Renal pelvis (tissue), 4 donors: Measurements from ENCODE around the gene APC. TPM values are rescaled to one million over a fixed set of nuclear protein-coding genes. Genes with fewer than 3 reads are reported as not detected.
"Not testable (repeated sequence)": the region's sequence is repeated elsewhere in the genome, so short reads cannot be mapped to it uniquely, and the experiment has no call there.

Experiments used
- DNase-seq: peaks from one replicate; pipeline ENCODE4 v3.0.0-alpha.2; 2013
- polyA plus RNA-seq, 3 donors: library from polyadenylated mRNA; unstranded; fragments of 120-200 nt; gene quantifications; one replicate each; pipeline ENCODE4 v1.2.1, GENCODE V29; 2013; ENCODE audit not compliant: insufficient read length in 3 of 3

The APC gene
- polyA plus RNA-seq, 3 donors: 30.7 to 32.1 (median 32.0) TPM

DNA sequence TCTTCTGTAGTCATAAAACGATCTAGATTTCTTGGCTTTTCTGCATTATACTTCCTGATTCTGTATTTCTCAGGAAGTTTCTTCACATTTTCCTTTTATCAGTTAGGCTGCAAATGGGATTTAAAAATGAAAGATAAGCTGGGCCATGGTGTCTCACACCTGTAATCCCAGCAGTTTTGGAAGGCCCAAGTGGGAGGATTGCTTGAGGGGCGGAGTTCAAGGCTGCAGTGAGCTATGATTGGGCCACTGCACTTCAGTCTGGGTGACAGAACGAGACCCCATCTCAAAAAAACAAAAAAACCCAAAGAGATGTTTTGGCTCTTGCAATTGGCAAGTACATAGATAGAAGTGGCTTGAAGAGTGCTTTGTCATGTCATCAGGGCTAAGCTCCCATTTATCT, 26.2 kb upstream of the APC start:
- no peak for DNase-seq

DNA sequence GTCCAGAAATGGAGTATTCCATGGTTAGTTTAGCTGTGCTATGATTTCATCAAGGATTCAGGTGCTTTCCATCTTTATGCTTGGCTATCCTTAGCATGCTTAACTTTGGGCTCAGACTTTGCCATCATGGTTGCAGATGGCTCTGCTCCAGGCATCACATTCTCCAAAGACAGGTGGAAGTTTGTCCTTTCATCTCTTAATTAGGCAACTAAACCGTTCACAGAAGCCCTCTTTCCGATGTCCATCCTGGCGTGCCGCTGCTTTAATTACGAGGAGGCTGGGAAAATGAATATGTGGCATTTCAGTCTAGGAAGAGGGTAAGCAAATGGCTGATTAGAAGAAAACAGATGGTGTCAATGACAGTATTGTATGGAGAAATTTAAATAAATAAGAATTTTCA, 24.5 kb upstream of the APC start:
- no peak for DNase-seq

DNA sequence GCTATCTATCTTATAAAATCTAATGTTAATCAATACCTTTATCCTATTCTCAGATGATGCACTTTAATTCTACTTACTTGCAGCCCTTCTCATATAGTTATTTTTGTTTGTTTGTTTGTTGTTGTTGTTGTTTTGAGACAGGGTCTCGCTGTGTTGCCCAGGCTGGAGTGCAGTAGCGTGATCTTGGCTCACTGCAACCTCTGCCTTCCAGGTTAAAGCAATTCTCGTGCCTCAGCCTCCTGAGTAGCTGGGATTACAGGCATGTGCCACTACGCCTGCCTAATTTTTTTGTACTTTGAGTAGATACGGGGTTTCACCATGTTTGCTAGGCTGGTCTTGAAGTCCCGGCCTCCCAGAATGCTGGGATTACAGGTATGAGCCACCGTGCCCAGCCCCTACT, 20.8 kb upstream of the APC start:
- DNase-seq: not testable (repeated sequence)

DNA sequence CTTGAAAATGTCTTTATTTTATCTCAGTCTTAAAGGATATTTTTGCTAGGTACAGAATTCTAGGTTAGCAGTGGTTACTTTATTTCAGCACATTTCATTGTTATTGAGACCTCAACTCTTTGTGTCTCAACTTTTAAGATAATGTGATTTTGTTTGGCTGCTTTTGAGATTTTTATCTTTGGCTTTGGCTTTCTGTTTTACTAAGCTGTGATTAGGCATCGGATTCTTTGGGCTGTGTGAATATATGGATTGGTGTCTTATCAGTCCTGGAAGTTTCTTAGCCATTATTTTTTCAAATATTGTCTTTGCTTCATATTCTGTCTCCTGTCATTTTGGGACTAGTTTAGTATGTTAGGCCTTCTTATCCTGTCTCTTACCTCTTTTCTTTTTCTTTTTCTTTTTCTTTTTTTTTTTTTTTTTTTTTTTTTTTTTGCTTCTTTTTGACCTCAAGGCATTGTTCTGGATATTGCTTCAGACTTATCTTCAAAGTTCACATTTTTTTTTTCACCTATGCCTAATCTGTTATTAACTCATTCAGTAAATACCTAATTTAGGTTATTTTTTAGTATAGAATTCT, 20.1 kb upstream of the APC start:
- no peak for DNase-seq

DNA sequence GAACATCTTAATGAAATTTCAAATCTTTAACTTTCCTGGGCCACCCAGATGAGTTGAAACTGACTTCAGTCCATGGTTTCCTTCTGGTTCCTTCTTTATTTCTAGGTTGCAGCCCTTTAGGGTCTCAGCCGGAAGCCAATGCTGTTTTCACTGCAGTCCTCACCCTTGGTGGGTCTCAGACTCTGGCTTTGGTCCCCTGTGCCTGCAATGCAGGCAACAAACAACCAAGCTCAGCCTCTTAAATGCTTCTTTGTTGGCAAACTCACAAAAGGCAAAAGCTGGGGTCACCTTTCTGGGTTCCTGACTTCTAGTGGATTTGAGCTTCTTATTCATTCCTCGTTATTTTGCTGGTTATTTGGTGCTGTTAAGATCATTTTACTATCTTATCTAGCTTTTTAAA, 19.3 kb upstream of the APC start:
- DNase-seq: no peak

DNA sequence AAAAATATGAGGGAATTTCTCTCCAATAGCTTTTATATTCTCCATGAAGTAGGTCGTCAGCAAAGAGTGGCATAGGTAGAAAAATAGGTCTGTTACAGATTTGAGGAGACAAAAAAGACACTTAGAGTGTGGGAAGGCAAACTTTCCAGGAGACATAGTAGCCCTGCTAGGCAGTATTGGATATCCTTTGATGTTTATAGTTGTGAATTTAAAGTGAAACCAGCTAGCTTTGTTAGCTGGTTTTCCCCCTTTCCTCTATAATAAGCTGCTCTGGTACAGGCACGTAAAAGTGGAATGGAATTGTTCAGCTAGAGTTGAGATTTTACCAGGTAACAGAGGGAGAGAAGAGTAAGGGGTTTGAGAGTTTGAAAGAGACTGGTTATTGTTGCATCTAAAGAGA, 17.1 kb upstream of the APC start:
- no peak for DNase-seq

DNA sequence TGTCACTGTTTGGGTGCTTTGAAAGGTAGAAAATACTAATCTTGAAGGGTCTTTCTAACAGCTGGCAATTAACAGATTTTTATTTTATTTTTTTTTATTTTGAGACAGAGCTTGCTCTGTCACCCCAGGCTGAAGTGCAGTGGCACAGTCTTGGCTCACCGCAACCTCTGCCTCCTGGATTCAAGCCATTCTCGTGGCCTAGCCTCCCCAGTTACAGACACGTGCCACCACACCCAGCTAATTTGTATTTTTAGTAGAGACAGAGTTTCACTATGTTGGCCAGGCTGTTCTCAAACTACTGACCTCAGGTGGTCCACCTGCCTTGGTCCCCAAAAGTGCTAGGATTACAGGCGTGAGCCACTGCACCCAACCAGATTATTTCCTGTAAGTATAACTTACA, 12.8 kb upstream of the APC start:
- DNase-seq: no peak

DNA sequence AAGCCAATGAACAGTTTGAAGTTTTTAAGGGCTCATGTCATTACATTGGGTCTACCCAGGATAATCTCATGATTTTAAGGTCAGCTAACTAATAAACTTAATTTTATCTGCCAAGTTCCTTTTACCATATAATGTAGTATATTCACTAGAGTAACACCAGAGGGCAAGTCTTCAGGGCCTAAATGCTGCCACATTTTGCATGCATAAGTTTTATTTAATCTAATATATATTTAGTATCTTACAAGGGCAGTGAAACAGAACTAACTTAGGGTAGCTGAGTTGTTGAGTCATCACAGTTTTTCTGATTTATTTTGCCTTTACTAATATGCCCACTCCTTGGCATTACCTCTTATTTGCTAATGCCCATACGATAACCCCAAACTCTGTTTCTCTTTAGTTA, 8.1 kb upstream of the APC start:
- DNase-seq: no peak

DNA sequence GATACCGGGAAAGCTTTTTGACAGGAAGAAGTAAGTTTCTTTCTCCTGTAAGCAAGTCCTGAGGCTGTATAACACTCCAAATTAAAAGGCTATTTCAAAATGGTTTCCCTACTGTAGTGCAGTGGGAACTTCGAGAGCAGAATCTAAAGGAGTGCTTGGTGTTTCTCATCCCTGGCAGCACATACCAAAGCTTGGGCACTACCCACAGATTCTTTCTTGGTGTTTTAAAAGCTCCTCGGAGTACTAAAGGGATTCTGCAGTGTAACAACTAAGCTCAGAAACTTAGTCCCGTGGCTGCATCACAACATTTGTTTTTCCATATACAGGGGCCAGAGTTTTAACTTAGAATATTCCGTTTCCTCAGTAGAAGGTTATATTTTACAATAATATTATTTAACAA, 5.6 kb upstream of the APC start:
- no peak for DNase-seq

DNA sequence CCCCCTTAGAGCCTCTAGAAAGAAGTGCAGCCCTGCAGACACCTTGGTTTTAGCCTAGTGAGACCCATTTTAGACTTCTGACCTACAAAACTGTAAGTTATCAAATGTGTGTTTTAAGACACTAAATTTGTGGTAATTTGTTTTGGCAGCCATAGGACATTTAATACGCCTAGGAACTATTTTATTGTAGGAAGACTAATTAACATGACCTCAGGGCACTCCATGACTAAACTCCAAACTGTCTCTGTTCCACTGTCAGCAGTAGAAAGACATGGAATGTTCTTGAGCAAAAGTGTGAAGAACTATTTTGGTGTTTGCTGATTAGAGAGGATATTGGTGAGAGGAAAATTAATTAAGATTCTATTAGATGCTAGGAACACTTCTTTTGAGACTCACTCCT, 4.1 kb upstream of the APC start:
- no peak for DNase-seq

DNA sequence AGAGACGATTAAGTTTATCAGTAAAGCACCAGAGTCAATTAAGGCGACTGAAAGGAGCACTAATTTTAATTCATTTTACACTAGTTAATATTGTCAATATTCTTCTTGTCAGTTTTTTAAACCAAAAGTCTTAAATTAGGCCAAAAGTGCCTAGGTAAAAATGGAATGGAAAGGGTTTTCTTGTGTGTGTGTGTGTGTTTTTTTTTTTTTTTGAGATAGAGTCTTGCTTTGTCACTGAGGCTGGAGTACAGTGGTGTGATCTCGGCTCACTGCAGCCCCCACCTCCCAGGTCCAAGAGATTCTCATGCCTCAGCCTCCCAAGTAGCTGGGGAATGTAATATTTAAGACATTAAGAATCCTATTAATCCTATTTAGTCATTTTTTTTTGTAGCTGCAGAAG, 3.1 kb upstream of the APC start:
- no peak for DNase-seq

DNA sequence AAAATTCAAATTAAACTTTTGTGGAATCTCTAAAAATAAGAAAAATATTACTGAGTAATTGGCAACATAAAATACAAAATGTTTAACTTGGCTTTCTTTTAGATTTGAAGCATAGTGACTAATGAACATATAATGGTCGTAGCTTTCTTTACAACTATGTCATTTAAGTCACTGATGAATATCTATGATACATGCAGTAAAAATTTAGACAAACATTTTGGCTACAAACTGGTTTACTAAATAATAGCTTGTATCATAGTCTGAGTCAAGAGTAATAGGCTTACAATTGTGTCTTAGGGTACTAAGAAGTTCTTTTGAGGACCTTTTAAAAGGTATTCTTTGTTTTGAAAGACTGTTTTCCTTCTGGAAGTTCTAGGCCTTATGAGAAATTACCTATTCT, 2.0 kb upstream of the APC start:
- no peak for DNase-seq

DNA sequence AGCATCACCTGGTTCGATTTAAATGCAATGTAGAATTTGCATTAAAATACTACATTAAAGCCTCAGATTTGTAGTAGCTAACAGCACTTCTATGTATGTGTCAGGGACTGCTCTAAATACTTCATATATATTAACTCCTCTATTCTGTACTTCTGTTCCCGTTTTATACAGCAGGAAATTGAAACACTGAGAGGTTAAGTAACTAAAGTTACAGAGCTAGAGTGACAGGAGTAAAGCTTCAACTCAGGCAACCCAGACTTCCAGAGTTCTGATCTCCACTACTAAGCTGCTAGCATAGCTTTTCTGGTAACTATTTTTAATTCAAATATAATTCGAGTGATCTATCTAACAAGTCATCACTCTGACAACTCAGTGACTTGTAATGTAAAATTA, 619 bp upstream of the APC start:
- DNase-seq: no peak

DNA sequence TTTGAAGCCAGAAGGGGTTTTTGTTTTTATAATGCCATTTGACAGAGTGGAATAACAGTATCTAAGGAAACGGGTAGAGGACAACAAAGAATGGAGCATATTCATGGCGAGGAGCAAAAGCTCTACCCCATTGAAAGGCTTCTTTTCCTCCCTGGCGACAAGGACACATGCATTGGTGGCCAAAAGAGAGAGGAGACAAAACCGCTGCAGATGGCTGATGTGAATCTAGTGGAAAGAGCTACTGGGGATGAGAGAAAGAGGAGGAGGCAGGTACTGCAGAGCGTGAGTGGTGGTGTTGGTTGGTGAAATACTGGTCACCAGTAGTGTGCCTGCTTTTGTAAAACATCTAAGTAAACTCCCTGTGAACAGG, 491 bp downstream of the APC start:
- no peak for DNase-seq

DNA sequence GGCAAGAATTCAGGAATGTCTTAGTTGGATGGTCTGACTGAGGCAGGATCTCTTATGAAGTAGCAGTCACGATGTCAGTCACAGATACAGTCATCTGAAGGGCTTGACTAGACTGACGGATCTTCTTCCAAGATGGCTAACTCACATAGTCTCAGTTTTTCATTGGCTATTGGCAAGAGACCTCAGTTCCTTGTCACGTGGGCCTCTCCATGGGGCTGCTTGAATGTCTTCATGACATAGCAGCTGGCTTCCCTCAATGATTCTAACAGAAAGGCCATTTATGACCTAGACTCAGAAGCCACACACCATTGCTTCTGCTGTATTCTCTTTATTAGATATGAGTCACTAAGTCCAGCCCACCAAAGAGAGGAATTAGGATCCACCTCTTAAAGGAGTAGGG, 4.7 kb downstream of the APC start:
- no peak for DNase-seq

DNA sequence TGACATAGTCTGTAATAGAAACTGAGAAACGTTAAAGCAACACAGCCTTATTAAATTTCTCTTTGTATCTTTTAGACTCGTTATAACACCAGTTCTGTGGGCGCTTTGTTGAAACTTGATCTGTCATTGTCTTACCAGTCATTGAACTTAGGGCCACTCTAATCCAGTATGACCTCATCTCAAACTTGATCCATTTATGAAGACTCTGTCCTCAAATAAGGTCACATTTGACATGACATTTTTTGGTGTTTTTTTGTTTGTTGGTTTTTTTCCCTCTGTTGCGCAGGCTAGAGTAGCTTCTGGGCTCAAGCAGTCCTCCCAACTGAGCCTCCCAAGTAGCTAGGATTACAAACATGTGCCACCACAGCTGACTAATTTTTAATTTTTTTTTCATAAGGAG, 5.9 kb downstream of the APC start:
- no peak for DNase-seq

DNA sequence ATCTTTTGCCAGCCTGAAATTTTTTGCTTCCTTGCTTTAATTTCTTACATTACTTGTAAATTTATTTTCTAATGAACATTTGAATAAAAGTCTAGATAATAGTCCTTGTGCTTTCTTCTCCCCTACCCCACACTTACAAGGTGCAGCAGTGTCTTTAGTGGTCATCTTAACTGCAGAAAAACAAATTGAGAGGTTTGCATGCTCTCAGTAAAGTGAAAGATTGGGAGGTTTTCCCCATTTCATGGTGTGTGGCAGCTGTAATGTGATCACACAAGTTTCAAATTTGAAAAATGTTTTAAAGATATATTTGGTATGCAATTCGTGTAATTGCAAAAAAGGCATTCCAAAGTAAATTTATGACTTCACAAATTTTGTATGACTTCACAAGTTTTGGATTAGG, 14.7 kb downstream of the APC start:
- no peak for DNase-seq

DNA sequence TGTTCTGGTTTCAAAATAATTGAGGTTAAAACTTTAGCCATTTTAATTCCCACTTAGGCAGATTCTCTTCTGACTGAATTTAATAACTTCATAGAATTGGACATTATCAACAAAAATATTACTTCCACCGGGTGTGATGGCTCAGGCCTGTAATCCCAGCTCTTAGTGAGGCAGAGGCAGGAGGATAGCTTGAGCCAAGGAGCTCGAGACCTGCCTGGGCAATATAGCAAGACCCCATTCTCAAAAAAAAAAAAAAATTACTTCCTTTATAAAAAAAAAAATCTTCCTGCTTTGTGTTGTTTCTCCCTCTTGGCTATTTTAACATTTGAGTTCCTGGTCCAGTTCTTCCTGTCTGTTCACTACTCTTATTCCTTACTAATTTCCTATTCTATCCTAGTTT, 18.0 kb downstream of the APC start:
- DNase-seq: no peak

DNA sequence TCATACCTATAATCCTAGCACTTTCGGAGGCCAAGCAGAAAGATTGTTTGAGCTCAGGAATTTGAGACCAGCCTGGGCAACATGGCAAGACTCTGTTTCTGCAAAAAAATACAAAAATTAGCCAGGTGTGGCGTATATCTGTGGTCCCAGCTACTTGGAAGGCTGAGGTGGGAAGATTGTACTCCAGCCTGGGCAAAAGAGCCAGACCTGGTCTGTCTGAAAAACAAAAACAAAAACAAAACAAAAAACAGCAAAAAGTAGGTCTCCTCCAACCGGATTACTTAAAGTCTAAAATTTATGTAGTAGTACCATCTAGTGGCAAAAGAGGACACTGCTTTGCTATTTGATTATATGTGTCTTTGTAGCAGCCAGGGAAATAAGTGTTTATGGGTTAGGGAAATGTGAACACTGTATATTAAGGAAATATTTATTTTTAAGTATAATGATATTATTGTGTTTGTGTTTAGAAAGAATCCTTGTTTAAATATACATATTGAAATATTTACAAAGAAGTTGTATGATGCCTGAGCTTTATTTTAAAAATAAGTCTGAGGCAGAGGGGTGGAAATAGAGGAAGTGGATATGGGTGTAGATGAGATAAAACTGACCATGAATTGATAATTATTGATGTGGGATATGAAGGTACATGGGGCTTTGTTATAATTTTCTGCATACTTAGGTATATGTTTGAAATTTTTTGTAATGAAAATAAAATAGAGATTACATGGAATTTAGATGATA, 20.0 kb downstream of the APC start:
- DNase-seq: peak; percentile 60

DNA sequence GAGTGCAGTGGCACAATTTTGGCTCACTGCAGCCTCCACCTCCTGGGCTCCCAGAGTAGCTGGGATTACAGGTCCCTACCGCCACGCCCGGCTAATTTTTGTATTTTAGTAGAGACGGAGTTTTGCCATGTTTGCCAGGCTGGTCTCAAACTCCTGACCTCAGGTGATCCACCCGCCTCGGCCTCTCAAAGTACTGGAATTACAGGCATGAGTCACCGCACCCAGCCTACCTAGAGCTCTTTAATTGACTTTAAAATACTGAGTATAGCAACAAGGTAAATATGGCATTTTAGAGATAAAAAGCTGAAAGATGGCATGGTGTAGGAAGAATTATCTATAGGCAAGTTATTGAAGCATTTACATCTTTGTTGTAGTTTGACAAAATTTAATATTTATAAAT, 21.0 kb downstream of the APC start:
- DNase-seq: no peak

DNA sequence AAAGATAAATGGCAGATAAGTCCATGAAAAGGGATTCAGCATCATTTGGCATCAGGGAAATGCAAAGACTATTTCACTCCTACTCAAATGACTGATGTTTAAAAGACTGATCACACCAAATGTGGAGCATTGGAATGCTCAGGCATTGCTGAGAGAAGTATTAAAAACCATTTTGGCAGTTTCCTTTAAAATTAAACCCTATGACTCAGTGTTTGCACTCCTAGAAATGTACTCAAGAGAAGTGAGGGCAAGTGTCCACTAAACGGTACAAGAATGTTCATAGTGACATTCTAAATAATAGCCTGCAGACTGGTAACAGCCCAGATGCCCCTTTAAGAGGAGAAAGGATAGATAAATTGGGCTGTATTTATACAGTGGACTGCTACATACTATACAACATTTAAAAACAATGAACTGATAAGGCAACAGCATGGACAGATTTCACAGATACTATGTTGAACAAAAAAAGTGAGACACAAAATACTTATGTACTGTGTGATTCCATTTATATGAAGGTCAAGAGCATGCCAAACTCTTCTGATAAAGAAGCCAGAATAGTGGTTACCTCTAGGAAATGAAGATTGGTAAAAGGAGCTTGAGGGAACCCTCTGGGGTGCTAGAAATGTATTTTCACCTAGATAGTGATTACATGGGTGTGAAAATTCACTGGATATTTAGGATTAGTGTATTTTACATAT, 24.6 kb downstream of the APC start:
- no peak for DNase-seq

DNA sequence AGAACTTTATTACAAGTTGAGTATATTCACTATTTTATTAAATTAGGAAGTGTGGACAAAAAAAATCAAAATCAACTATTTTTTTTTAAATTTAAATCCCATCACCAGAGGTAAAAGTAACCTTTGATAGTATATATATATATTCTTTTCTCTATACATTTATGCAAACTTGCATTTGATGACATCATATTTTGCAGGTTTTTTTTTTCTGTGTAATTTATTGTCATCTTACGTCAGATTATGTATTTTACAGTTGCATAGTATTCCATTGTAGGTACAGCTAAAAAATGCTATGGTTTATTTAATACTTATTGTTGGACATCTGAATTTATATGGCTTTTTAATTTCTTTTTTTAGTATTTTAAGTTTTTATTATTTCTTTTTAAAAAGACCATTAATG, 25.5 kb downstream of the APC start:
- DNase-seq: no peak

DNA sequence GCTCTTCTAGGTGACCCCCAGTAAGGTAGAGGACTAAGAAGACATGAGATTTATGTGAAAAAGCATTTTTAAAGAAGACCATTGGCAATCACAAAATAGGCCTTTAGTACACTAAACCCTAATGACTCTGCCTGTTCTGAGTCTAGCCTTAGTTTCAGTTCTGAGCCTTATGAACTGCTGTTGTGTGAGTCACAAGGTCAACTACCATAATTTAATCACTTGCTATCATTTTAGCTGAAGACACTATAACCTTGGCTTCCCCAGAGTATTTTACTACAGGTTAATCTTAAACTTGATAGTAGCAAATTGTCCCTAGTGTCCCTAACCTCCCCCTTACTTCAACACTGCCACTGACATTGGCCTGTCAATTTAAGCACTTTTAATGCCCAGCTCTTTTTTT, 34.4 kb downstream of the APC start:
- DNase-seq: no peak
